Endothelial cell of umbilical vein (primary cell): Measurements from ENCODE around the gene MCTP1. TPM values are rescaled to one million over a fixed set of nuclear protein-coding genes. Genes with fewer than 3 reads are reported as not detected.

Experiments used
- BruUV-seq: library from RNA; stranded (reverse); fragments of 400-500 nt; replicated peaks from 2 replicates; lab custom pipeline; 2021; lab: Mats Ljungman, UMichigan
- CTCF ChIA-PET: fragments of 300-600, 350-600 bp; sonication (Branson Sonifier 250); formaldehyde crosslinking; loops from one replicate; lab custom pipeline; 2021; ENCODE audit warnings: antibody characterized with exemption, inconsistent platforms; lab: Charles Lee
- POLR2A ChIA-PET: fragments of 300-600, 350-600 bp; sonication (Branson Sonifier 250); formaldehyde crosslinking; loops from one replicate; lab custom pipeline; 2021; ENCODE audit warnings: antibody characterized with exemption, inconsistent platforms; lab: Charles Lee
- DNase-seq: peaks from one replicate; pipeline ENCODE4 v3.0.0-alpha.2; 2011; ENCODE audit warnings: low read depth, low spot score
- FAIRE-seq: peaks from 2 replicates; lab custom pipeline; 2011; peaks lifted over from hg19 to GRCh38; lab: Jason Lieb, UNC
- H2AFZ ChIP-seq: 2 replicates; pipeline ENCODE4 v1.6.0; 2012; ENCODE audit warnings: low read depth, low read length, control low read depth, inconsistent platforms
- H3K27ac ChIP-seq: 2 replicates; pipeline ENCODE4 v1.5.1; 2011; ENCODE audit warnings: low read depth, mild to moderate bottlenecking, control low read depth, low read length, moderate library complexity; ENCODE audit not compliant: insufficient read depth
- H3K27me3 ChIP-seq, 2 experiments: 2 replicates each; pipeline versions ENCODE4 v1.6.0 to v1.6.1; 2011; ENCODE audit warnings: low read length in 2 of 2, mixed read lengths in 1 of 2; ENCODE audit not compliant: control insufficient read depth in 2 of 2, insufficient read depth in 2 of 2
- H3K36me3 ChIP-seq, 2 experiments: 2 replicates in 1 of 2; 3 replicates in 1 of 2; pipeline ENCODE4 v1.5.1; 2011; ENCODE audit warnings: low read length in 2 of 2, mild to moderate bottlenecking in 1 of 2, moderate library complexity in 1 of 2; ENCODE audit not compliant: control insufficient read depth in 2 of 2, insufficient read depth in 2 of 2; ENCODE audit errors: extremely low read depth in 1 of 2
- H3K4me1 ChIP-seq: 3 replicates; pipeline ENCODE4 v1.5.1; 2011; ENCODE audit warnings: mild to moderate bottlenecking, low read length; ENCODE audit not compliant: control insufficient read depth, insufficient read depth; ENCODE audit errors: extremely low read depth
- H3K4me2 ChIP-seq: 2 replicates; pipeline ENCODE4 v1.6.1; 2011; ENCODE audit warnings: low read length, control low read depth, mixed read lengths; ENCODE audit not compliant: insufficient read depth
- H3K4me3 ChIP-seq, 3 experiments: fragments of 200-600 bp in 1 of 3; sonication (generic), shearing (Covaris generic) in 1 of 3; replicated peaks in 1 of 3; 2 replicates each; pipeline ENCODE4 v1.5.1; 2011 to 2016; ENCODE audit warnings: control low read depth in 3 of 3, low read length in 3 of 3, mild to moderate bottlenecking in 2 of 3, inconsistent platforms in 1 of 3, low read depth in 1 of 3, moderate library complexity in 1 of 3; ENCODE audit not compliant: insufficient read depth in 1 of 3
- H3K79me2 ChIP-seq: 2 replicates; pipeline ENCODE4 v1.6.0; 2012; ENCODE audit warnings: low read length, inconsistent platforms; ENCODE audit not compliant: control insufficient read depth, insufficient read depth
- H3K9ac ChIP-seq: replicated peaks from 2 replicates; pipeline ENCODE3; 2011; ENCODE audit warnings: low read length, control low read depth; ENCODE audit not compliant: insufficient read depth; ENCODE audit errors: extremely low read depth
- H3K9me1 ChIP-seq: replicated peaks from 3 replicates; pipeline ENCODE4 v1.6.0; 2011; ENCODE audit warnings: mild to moderate bottlenecking, low read length; ENCODE audit not compliant: control insufficient read depth, insufficient read depth; ENCODE audit errors: extremely low read depth
- H3K9me3 ChIP-seq: replicated peaks from 2 replicates; pipeline ENCODE4 v1.5.1; 2012; ENCODE audit warnings: low read length, inconsistent platforms; ENCODE audit not compliant: control insufficient read depth, insufficient read depth
- H4K20me1 ChIP-seq: replicated peaks from 2 replicates; pipeline ENCODE3; 2011; ENCODE audit warnings: mild to moderate bottlenecking, low read length; ENCODE audit not compliant: control insufficient read depth, insufficient read depth; ENCODE audit errors: extremely low read depth
- EZH2 ChIP-seq: IDR thresholded peaks from 2 replicates; pipeline ENCODE4 v1.6.1; 2012; ENCODE audit warnings: borderline replicate concordance, low read depth, mild to moderate bottlenecking, moderate library complexity, low read length, inconsistent platforms; ENCODE audit not compliant: severe bottlenecking
- FOS ChIP-seq: IDR thresholded peaks from 2 replicates; pipeline ENCODE4 v1.6.1; 2011; ENCODE audit warnings: mild to moderate bottlenecking, low read length, moderate library complexity, borderline replicate concordance; ENCODE audit not compliant: insufficient read depth
- GATA2 ChIP-seq: IDR thresholded peaks from 2 replicates; pipeline ENCODE4 v1.7.0; 2011; ENCODE audit warnings: low read depth, mild to moderate bottlenecking, moderate library complexity, mixed read lengths, low read length; ENCODE audit not compliant: insufficient read length, insufficient read depth
- JUN ChIP-seq: IDR thresholded peaks from 2 replicates; pipeline ENCODE4 v1.6.1; 2011; ENCODE audit warnings: borderline replicate concordance, low read depth; ENCODE audit not compliant: insufficient read length, insufficient read depth
- MYC ChIP-seq: IDR thresholded peaks from one replicate; pipeline ENCODE4 v1.6.1; 2011; ENCODE audit warnings: mild to moderate bottlenecking, low read depth, low read length
- POLR2A ChIP-seq: IDR thresholded peaks from 2 replicates; pipeline ENCODE4 v1.6.1; 2012; ENCODE audit warnings: low read depth, mild to moderate bottlenecking, control low read depth, low read length
- dilution Hi-C: fragments of 300-500 bp; cut with MboI; formaldehyde crosslinking; loops from one replicate; pipeline ENCODE4 v1.15.0; 2019; ENCODE audit warnings: low sequenced_read_pairs; ENCODE audit not compliant: extremely low pct_ligation_motif_present
- intact Hi-C: fragments of 100-400 bp; cut with micrococcal nuclease; formaldehyde crosslinking; loops from one replicate; pipeline ENCODE4 v1.10.0; 2022
- polyA plus RNA-seq, 4 experiments: library from polyadenylated mRNA; depleted of rRNA in 3 of 4; stranded (reverse) in 3 of 4; unstranded in 1 of 4; fragments of >200 nt; gene quantifications; 2 replicates each; pipeline versions ENCODE4 v1.2.1 to v1.2.3, GENCODE V29; 2011 to 2012; ENCODE audit warnings: missing spikeins in 1 of 4
- total RNA-seq: library from RNA; stranded (reverse); gene quantifications from 2 replicates; pipeline ENCODE4 v1.2.3, GENCODE V29; 2021
- TF ChIP-seq, protein P1 (sequence below), 2 donors: IDR thresholded peaks; 1 replicate in 1 of 2; 2 replicates in 1 of 2; pipeline ENCODE4 v1.5.1; 2011; ENCODE audit warnings: low read length in 2 of 2, mild to moderate bottlenecking in 2 of 2, moderate library complexity in 2 of 2, control low read depth in 1 of 2, inconsistent platforms in 1 of 2, low read depth in 1 of 2; ENCODE audit not compliant: insufficient read depth in 1 of 2; ENCODE audit errors: extremely low read depth in 1 of 2
- TF ChIP-seq, protein P2 (sequence below): IDR thresholded peaks from 2 replicates; pipeline ENCODE4 v1.6.1; 2011; ENCODE audit not compliant: insufficient read depth, insufficient read length

Gene MCTP1
- total and polyA plus RNA-seq, 2 donors (not counting 3 experiments of a cell fraction or from before 2014, with no cell fraction given) = 79.3 to 203 TPM

DNA sequence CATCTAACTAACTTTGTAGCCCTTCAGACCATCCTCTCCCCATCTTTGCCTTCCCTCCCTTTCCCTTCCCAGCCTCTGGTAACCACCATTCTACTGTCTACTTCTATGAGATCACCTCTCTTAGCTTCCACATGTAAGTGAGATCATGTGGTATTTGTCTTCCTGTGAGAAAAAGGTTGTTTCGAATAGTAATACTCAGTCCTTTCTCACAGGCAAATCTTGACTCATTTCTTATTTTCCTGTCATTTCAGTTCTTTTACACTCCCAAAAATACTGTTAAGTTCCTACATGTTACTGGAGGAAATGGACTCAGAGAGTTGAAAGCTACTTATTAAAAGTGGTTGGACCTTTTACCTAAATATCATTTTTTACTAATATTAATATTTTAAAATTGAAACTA lies 584.3 kb downstream of the MCTP1 start:
- DNase-seq = no peak
- Histone ChIP-seq H3K4me3 (no peak overlapping the region), H3K27me3 (no peaks in the 10 kb centered on the region), H3K9me1 (no peaks in the 10 kb centered on the region), H3K4me2 (no peak overlapping the region), H3K36me3 (no peaks in the 10 kb centered on the region), H3K79me2 (no peaks in the 10 kb centered on the region), H3K27ac (no peak overlapping the region), H3K9ac (no peak overlapping the region), H2AFZ (no peak overlapping the region), H4K20me1 (no peaks in the 10 kb centered on the region), H3K4me1 (no peaks in the 10 kb centered on the region), H3K9me3 (no peaks in the 10 kb centered on the region)
- intact Hi-C loops = no loop called here
- BruUV-seq = no TSS peak
- dilution Hi-C loops = no loop called here
- TF ChIP-seq JUN (no peak), POLR2A (no peak), EZH2 (no peak), FOS (no peak), MYC (no peak), GATA2 (no peak)
- TF ChIP-seq, protein P1, sequence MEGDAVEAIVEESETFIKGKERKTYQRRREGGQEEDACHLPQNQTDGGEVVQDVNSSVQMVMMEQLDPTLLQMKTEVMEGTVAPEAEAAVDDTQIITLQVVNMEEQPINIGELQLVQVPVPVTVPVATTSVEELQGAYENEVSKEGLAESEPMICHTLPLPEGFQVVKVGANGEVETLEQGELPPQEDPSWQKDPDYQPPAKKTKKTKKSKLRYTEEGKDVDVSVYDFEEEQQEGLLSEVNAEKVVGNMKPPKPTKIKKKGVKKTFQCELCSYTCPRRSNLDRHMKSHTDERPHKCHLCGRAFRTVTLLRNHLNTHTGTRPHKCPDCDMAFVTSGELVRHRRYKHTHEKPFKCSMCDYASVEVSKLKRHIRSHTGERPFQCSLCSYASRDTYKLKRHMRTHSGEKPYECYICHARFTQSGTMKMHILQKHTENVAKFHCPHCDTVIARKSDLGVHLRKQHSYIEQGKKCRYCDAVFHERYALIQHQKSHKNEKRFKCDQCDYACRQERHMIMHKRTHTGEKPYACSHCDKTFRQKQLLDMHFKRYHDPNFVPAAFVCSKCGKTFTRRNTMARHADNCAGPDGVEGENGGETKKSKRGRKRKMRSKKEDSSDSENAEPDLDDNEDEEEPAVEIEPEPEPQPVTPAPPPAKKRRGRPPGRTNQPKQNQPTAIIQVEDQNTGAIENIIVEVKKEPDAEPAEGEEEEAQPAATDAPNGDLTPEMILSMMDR (IDR thresholded peaks at IDR 0.05; ENCODE audit: extremely low read depth in 1 of 2, insufficient read depth in 1 of 2, low read depth in 1 of 2, low read length in 2 of 2) = no peak
- TF ChIP-seq, protein P2, sequence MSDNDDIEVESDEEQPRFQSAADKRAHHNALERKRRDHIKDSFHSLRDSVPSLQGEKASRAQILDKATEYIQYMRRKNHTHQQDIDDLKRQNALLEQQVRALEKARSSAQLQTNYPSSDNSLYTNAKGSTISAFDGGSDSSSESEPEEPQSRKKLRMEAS = no peak
- CTCF ChIA-PET = interaction anchor here (1.3 kb wide), 1 partner anchor 26 kb away, joined by 3 read pairs; no protein-coding TSS in a partner anchor
- FAIRE-seq = no peak
- POLR2A ChIA-PET = no interaction called here
